ENCODE data around the gene SLC16A4. TPM values are rescaled to one million over a fixed set of nuclear protein-coding genes. Genes with fewer than 3 reads are reported as not detected.

The SLC16A4 gene
- total RNA-seq, 5 donors from 2014 or later (not counting 1 experiment from before 2014, with no cell fraction given) = 0.23 to 0.70 (median 0.35) TPM

- H3K9me3 ChIP-seq = no peaks in the 10 kb centered on the region
- peaks cover 0 to 34% of the 10 kb centered on the region in 2 experiments for H3K27me3 ChIP-seq (replicated peaks in 1 of 2; ENCODE audit: control insufficient read depth in 2 of 2, extremely low read depth in 1 of 2, insufficient read depth in 2 of 2, low read length in 1 of 2)
- no peaks in the 10 kb centered on the region for H3K36me3 ChIP-seq (ENCODE audit: control insufficient read depth in 2 of 2, extremely low read depth in 1 of 2, insufficient read depth in 1 of 2, low read length in 1 of 2)
- Mint-ChIP-seq H3K4me1 (no peaks in the 10 kb centered on the region), H3K9me3 (no peaks in the 10 kb centered on the region), H3K27me3 (peaks cover 10 to 16% of the 10 kb centered on the region in 2 donors), H3K36me3 (no peaks in the 10 kb centered on the region), H3K27ac (no peak overlapping the region), H3K4me3 (no peak overlapping the region)
- no peak overlapping the region for H3K27ac ChIP-seq (ENCODE audit: low read length)
- ChIA-PET POLR2A (no interaction called here), CTCF (interaction anchor here in 1 of 2 donors (0.6 to 1.0 kb wide), 2 partner anchors 26 to 389 kb away, joined by 3 read pairs; no protein-coding TSS in a partner anchor)
- ATAC-seq (replicated peaks in 1 of 4) (no peak), DNase-seq (no peak)
- H3K4me3 ChIP-seq (ENCODE audit: control insufficient read depth in 1 of 2, extremely low read depth in 1 of 2, low read length in 1 of 2) = no peak overlapping the region
- H3K4me1 ChIP-seq (ENCODE audit: control insufficient read depth in 1 of 2, extremely low read depth in 1 of 2, insufficient read depth in 2 of 2, low read length in 2 of 2) = no peaks in the 10 kb centered on the region
- WGBS (ENCODE audit: insufficient coverage) = 48% methylated on average over 3 of the region's 3 CpGs
Observed at GRCh38 chr1:110433803-110434202, 43.0 kb upstream of the SLC16A4 start.

DNA sequence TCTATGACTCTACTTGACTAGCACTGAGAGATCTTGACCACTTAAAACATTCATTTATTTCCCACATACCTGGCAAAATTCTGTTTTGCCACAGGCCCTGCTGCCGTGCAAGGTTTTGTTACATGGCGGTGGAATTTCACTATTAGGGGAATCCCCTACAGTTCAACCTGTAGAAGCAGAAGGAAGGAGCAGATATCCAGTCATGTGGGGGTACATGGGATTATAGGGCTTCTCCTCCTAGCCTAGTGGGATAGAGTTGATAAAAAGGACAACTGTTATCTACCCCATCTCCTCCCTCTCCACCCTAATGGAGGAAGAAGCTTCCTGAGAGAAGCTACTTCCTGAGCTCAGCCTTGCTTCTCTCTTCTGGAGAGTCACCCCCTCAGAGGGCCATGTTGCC lies 42.4 kb upstream of the SLC16A4 start:
- H3K9me3 Mint-ChIP-seq = no peaks in the 10 kb centered on the region
- ChIA-PET POLR2A (no interaction called here), CTCF (interaction anchor here in 1 of 2 donors (1.0 kb wide), 1 partner anchor 27 kb away, joined by 3 read pairs; no protein-coding TSS in a partner anchor)
- ATAC-seq (replicated peaks in 1 of 4) (no peak), DNase-seq (no peak)
- H3K27me3 Mint-ChIP-seq = peaks cover 10 to 16% of the 10 kb centered on the region in 2 donors
- no CpG with 5 or more reads among the region's 2 CpGs for WGBS (ENCODE audit: insufficient coverage)
- H3K27ac Mint-ChIP-seq = no peak overlapping the region
- no peaks in the 10 kb centered on the region for H3K4me1 Mint-ChIP-seq
- Histone ChIP-seq H3K27me3 (replicated peaks in 1 of 2; ENCODE audit: control insufficient read depth in 2 of 2, extremely low read depth in 1 of 2, insufficient read depth in 2 of 2, low read length in 1 of 2) (peaks cover 0 to 32% of the 10 kb centered on the region in 2 experiments), H3K4me3 (ENCODE audit: control insufficient read depth in 1 of 2, extremely low read depth in 1 of 2, low read length in 1 of 2) (no peak overlapping the region), H3K9me3 (no peaks in the 10 kb centered on the region), H3K36me3 (ENCODE audit: control insufficient read depth in 2 of 2, extremely low read depth in 1 of 2, insufficient read depth in 1 of 2, low read length in 1 of 2) (no peaks in the 10 kb centered on the region), H3K4me1 (ENCODE audit: control insufficient read depth in 1 of 2, extremely low read depth in 1 of 2, insufficient read depth in 2 of 2, low read length in 2 of 2) (no peaks in the 10 kb centered on the region), H3K27ac (ENCODE audit: low read length) (no peak overlapping the region)
- H3K4me3 Mint-ChIP-seq = no peak overlapping the region
- no peaks in the 10 kb centered on the region for H3K36me3 Mint-ChIP-seq

DNA sequence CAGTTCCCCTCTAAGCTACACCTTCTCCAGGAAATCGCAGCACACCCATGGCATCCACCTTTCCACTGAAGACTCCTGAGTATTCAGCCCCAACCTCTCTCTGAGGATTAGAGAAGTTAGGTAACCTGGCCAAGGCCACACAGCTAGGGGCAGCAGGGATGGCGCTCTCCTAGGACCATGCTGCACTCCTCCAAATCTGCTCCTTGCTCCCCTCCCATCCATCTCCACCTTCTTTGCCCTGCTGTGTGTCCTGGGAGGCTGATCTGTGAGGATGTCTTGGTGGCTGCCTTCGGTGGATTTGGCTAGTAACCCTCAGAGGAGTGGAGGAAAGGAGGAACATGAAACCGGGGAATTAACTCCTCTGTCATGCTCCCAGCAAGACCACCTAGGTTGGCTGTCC lies 40.1 kb upstream of the SLC16A4 start:
- Histone ChIP-seq H3K4me3 (ENCODE audit: control insufficient read depth in 1 of 2, extremely low read depth in 1 of 2, low read length in 1 of 2) (no peak overlapping the region), H3K36me3 (ENCODE audit: control insufficient read depth in 2 of 2, extremely low read depth in 1 of 2, insufficient read depth in 1 of 2, low read length in 1 of 2) (no peaks in the 10 kb centered on the region), H3K9me3 (no peaks in the 10 kb centered on the region), H3K27me3 (replicated peaks in 1 of 2; ENCODE audit: control insufficient read depth in 2 of 2, extremely low read depth in 1 of 2, insufficient read depth in 2 of 2, low read length in 1 of 2) (peaks cover 0 to 30% of the 10 kb centered on the region in 2 experiments), H3K4me1 (ENCODE audit: control insufficient read depth in 1 of 2, extremely low read depth in 1 of 2, insufficient read depth in 2 of 2, low read length in 2 of 2) (no peaks in the 10 kb centered on the region), H3K27ac (ENCODE audit: low read length) (no peak overlapping the region)
- H3K4me1 Mint-ChIP-seq = no peaks in the 10 kb centered on the region
- H3K36me3 Mint-ChIP-seq = no peaks in the 10 kb centered on the region
- CTCF ChIA-PET = interaction anchor here in 1 of 2 donors (0.5 kb wide), 1 partner anchor 27 kb away, joined by 6 read pairs; no protein-coding TSS in a partner anchor
- no peak overlapping the region for H3K27ac Mint-ChIP-seq
- H3K9me3 Mint-ChIP-seq = no peaks in the 10 kb centered on the region
- DNase-seq (no peak), ATAC-seq (replicated peaks in 1 of 4) (no peak)
- peaks cover 10 to 16% of the 10 kb centered on the region in 2 donors for H3K27me3 Mint-ChIP-seq
- WGBS (ENCODE audit: insufficient coverage) = no CpG with 5 or more reads among the region's 4 CpGs
- H3K4me3 Mint-ChIP-seq = no peak overlapping the region
- POLR2A ChIA-PET = no interaction called here

- Histone ChIP-seq H3K4me3 (ENCODE audit: control insufficient read depth in 1 of 2, extremely low read depth in 1 of 2, low read length in 1 of 2) (no peak overlapping the region), H3K27ac (ENCODE audit: low read length) (no peak overlapping the region), H3K9me3 (no peaks in the 10 kb centered on the region), H3K36me3 (ENCODE audit: control insufficient read depth in 2 of 2, extremely low read depth in 1 of 2, insufficient read depth in 1 of 2, low read length in 1 of 2) (no peaks in the 10 kb centered on the region), H3K4me1 (ENCODE audit: control insufficient read depth in 1 of 2, extremely low read depth in 1 of 2, insufficient read depth in 2 of 2, low read length in 2 of 2) (no peaks in the 10 kb centered on the region), H3K27me3 (replicated peaks in 1 of 2; ENCODE audit: control insufficient read depth in 2 of 2, extremely low read depth in 1 of 2, insufficient read depth in 2 of 2, low read length in 1 of 2) (peaks cover 0 to 35% of the 10 kb centered on the region in 2 experiments)
- POLR2A ChIA-PET = no interaction called here
- peaks cover 14 to 16% of the 10 kb centered on the region in 2 donors for H3K27me3 Mint-ChIP-seq
- WGBS (ENCODE audit: insufficient coverage) = 90% methylated on average over 4 of the region's 6 CpGs
- no peaks in the 10 kb centered on the region for H3K36me3 Mint-ChIP-seq
- DNase-seq (no peak), ATAC-seq (replicated peaks in 1 of 4) (no peak)
- H3K4me3 Mint-ChIP-seq = no peak overlapping the region
- no peaks in the 10 kb centered on the region for H3K4me1 Mint-ChIP-seq
- H3K27ac Mint-ChIP-seq = no peak overlapping the region
- no peaks in the 10 kb centered on the region for H3K9me3 Mint-ChIP-seq
- CTCF ChIA-PET = no interaction called here
Observed at GRCh38 chr1:110430366-110430765, 39.5 kb upstream of the SLC16A4 start.

DNA sequence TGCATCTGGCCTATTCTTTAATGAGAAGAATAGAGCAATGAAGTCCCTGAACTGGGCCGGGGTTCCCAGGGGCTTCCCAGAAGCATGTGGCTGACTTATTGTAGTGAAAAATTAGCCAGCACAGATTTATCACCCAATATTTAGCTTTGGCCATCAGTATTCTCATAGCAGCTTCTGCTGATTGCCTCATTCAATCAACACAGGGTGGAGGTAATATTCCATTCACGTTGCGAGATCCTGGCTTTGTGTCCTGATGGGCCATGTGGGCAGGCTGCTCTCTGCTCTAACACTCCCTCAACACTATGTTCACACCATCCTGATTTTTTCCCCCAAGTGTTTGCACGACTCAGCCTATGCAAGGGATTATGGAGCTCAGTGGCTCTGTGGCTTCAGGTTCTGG lies 38.1 kb upstream of the SLC16A4 start:
- Histone ChIP-seq H3K27me3 (replicated peaks in 1 of 2; ENCODE audit: control insufficient read depth in 2 of 2, extremely low read depth in 1 of 2, insufficient read depth in 2 of 2, low read length in 1 of 2) (peaks cover 0 to 27% of the 10 kb centered on the region in 2 experiments), H3K27ac (ENCODE audit: low read length) (no peak overlapping the region), H3K4me1 (ENCODE audit: control insufficient read depth in 1 of 2, extremely low read depth in 1 of 2, insufficient read depth in 2 of 2, low read length in 2 of 2) (no peaks in the 10 kb centered on the region), H3K4me3 (ENCODE audit: control insufficient read depth in 1 of 2, extremely low read depth in 1 of 2, low read length in 1 of 2) (no peak overlapping the region), H3K9me3 (no peaks in the 10 kb centered on the region), H3K36me3 (ENCODE audit: control insufficient read depth in 2 of 2, extremely low read depth in 1 of 2, insufficient read depth in 1 of 2, low read length in 1 of 2) (no peaks in the 10 kb centered on the region)
- H3K9me3 Mint-ChIP-seq = no peaks in the 10 kb centered on the region
- DNase-seq = no peak
- H3K4me1 Mint-ChIP-seq = no peaks in the 10 kb centered on the region
- no peak for ATAC-seq (replicated peaks in 1 of 4)
- no peak overlapping the region for H3K27ac Mint-ChIP-seq
- ChIA-PET CTCF (interaction anchor here (0.5 to 1.1 kb wide), 3 partner anchors 229 to 255 kb away, joined by 3 to 6 read pairs (median 4); no protein-coding TSS in a partner anchor), POLR2A (interaction anchor here in 1 of 2 donors (0.5 kb wide), 1 partner anchor 216 kb away, joined by 3 read pairs; no protein-coding TSS in a partner anchor)
- no peak overlapping the region for H3K4me3 Mint-ChIP-seq
- H3K36me3 Mint-ChIP-seq = no peaks in the 10 kb centered on the region
- H3K27me3 Mint-ChIP-seq = peaks cover 15 to 17% of the 10 kb centered on the region in 2 donors
- 75% methylated on average over 4 of the region's 4 CpGs for WGBS (ENCODE audit: insufficient coverage)

GRCh38 chr1:110426854-110427253 lies 36.0 kb upstream of the SLC16A4 start:
- Mint-ChIP-seq H3K9me3 (no peaks in the 10 kb centered on the region), H3K4me3 (no peak overlapping the region), H3K4me1 (no peaks in the 10 kb centered on the region), H3K36me3 (no peaks in the 10 kb centered on the region), H3K27me3 (peaks cover 13 to 19% of the 10 kb centered on the region in 2 donors), H3K27ac (no peak overlapping the region)
- DNase-seq (no peak), ATAC-seq (replicated peaks in 1 of 4) (no peak)
- no peak overlapping the region for H3K27ac ChIP-seq (ENCODE audit: low read length)
- ChIA-PET CTCF (no interaction called here), POLR2A (no interaction called here)
- no peaks in the 10 kb centered on the region for H3K4me1 ChIP-seq (ENCODE audit: control insufficient read depth in 1 of 2, extremely low read depth in 1 of 2, insufficient read depth in 2 of 2, low read length in 2 of 2)
- no peak overlapping the region for H3K4me3 ChIP-seq (ENCODE audit: control insufficient read depth in 1 of 2, extremely low read depth in 1 of 2, low read length in 1 of 2)
- no peaks in the 10 kb centered on the region for H3K9me3 ChIP-seq
- peaks cover 0 to 24% of the 10 kb centered on the region in 2 experiments for H3K27me3 ChIP-seq (replicated peaks in 1 of 2; ENCODE audit: control insufficient read depth in 2 of 2, extremely low read depth in 1 of 2, insufficient read depth in 2 of 2, low read length in 1 of 2)
- no CpG with 5 or more reads among the region's 4 CpGs for WGBS (ENCODE audit: insufficient coverage)
- no peaks in the 10 kb centered on the region for H3K36me3 ChIP-seq (ENCODE audit: control insufficient read depth in 2 of 2, extremely low read depth in 1 of 2, insufficient read depth in 1 of 2, low read length in 1 of 2)
